Ureter (tissue), 1 donor: ENCODE measurements around the gene GRAMD1B. TPM values are rescaled to one million over a fixed set of nuclear protein-coding genes. Genes with fewer than 3 reads are reported as not detected.
"Not testable (repeated sequence)": the region's sequence is repeated elsewhere in the genome, so short reads cannot be mapped to it uniquely, and the experiment has no call there.

Source experiments
- DNase-seq: peaks from one replicate; pipeline ENCODE4 v3.0.0-alpha.2; 2020; ENCODE audit warnings: low spot score
- total RNA-seq: library from RNA; stranded (reverse); gene quantifications from one replicate; pipeline ENCODE4 v1.2.4, GENCODE V29; 2023
- donor health status: DM: yes; HTN: yes; CAD: no.

GRAMD1B gene
- total RNA-seq, 1 donor from 2014 or later: 3.5 TPM

GRCh38 chr11:123509737-123510578 lies 79.9 kb downstream of the GRAMD1B start:
- DNase-seq: no peak

GRCh38 chr11:123510579-123510905 lies 80.5 kb downstream of the GRAMD1B start:
- DNase-seq: no peak

- peak; percentile 83 for DNase-seq
These were observed 81.2 kb downstream of the GRAMD1B start for GRCh38 chr11:123511037-123511870.

- DNase-seq: not testable (repeated sequence)
These were observed 83.2 kb downstream of the GRAMD1B start for GRCh38 chr11:123513309-123513708.

- no peak for DNase-seq
These were observed 86.2 kb downstream of the GRAMD1B start for GRCh38 chr11:123516238-123516637.

- DNase-seq: no peak
These were observed 87.7 kb downstream of the GRAMD1B start for GRCh38 chr11:123517559-123518364.

GRCh38 chr11:123518496-123519054 lies 88.5 kb downstream of the GRAMD1B start:
- no peak for DNase-seq

- no peak for DNase-seq
These were observed 89.2 kb downstream of the GRAMD1B start for GRCh38 chr11:123519055-123519796.

GRCh38 chr11:123519797-123520193 lies 89.7 kb downstream of the GRAMD1B start:
- DNase-seq: no peak

GRCh38 chr11:123520476-123520875 lies 90.4 kb downstream of the GRAMD1B start:
- DNase-seq: not testable (repeated sequence)

- DNase-seq: no peak
These were observed 90.9 kb downstream of the GRAMD1B start for GRCh38 chr11:123521001-123521400.

- no peak for DNase-seq
These were observed 91.9 kb downstream of the GRAMD1B start for GRCh38 chr11:123521930-123522329.

GRCh38 chr11:123523539-123523938 lies 93.5 kb downstream of the GRAMD1B start:
- no peak for DNase-seq

- DNase-seq: no peak
These were observed 95.0 kb downstream of the GRAMD1B start for GRCh38 chr11:123525097-123525496.

- no peak for DNase-seq
These were observed 95.4 kb downstream of the GRAMD1B start for GRCh38 chr11:123525511-123525918.

GRCh38 chr11:123526027-123526805 lies 96.1 kb downstream of the GRAMD1B start:
- no peak for DNase-seq

- no peak for DNase-seq
These were observed 96.8 kb downstream of the GRAMD1B start for GRCh38 chr11:123526918-123527317.

- no peak for DNase-seq
These were observed 97.5 kb downstream of the GRAMD1B start for GRCh38 chr11:123527526-123527925.

- no peak for DNase-seq
These were observed 97.9 kb downstream of the GRAMD1B start for GRCh38 chr11:123527947-123528346.

- DNase-seq: no peak
These were observed 101.3 kb downstream of the GRAMD1B start for GRCh38 chr11:123531325-123531724.
